Uterus (tissue), 2 donors: ENCODE results near the gene MPP4.

Source experiments
- CTCF ChIP-seq, 4 experiments: fragments of 200-600 bp in 2 of 4; fragments of 450-650 bp in 2 of 4; sonication (generic) in 2 of 4; IDR thresholded peaks; one replicate each; pipeline ENCODE4 v1.5.1; 2016 to 2019; ENCODE audit warnings: antibody characterized with exemption in 4 of 4, mild to moderate bottlenecking in 2 of 4, moderate library complexity in 1 of 4
- POLR2A ChIP-seq, 2 donors: fragments of 450-650 bp; IDR thresholded peaks; one replicate each; pipeline ENCODE4 v1.6.1; 2016; ENCODE audit warnings: antibody characterized with exemption in 2 of 2, mild to moderate bottlenecking in 1 of 2, moderate library complexity in 1 of 2

- TF ChIP-seq POLR2A (IDR thresholded peaks at IDR 0.05) (no peak), CTCF (IDR thresholded peaks at IDR 0.05) (no peak)
These were observed 13.3 kb downstream of the MPP4 start for GRCh38 chr2:201685156-201685555.
